AG09309 (cell line): ENCODE measurements around the gene CADPS.

Source experiments
- DNase-seq: peaks from one replicate; pipeline ENCODE4 v3.0.0-alpha.2; 2010; ENCODE audit warnings: low read depth
- H3K4me3 ChIP-seq: 2 replicates; pipeline ENCODE4 v1.5.1; 2011; ENCODE audit warnings: mild to moderate bottlenecking, low read depth, low read length, moderate library complexity; ENCODE audit not compliant: control insufficient read depth
- TF ChIP-seq, protein P1 (sequence below): IDR thresholded peaks from 2 replicates; pipeline ENCODE4 v1.5.1; 2011; ENCODE audit warnings: mild to moderate bottlenecking, low read depth, low read length, inconsistent platforms; ENCODE audit not compliant: insufficient read depth, control insufficient read depth; ENCODE audit errors: missing control alignments

The CADPS gene

DNA sequence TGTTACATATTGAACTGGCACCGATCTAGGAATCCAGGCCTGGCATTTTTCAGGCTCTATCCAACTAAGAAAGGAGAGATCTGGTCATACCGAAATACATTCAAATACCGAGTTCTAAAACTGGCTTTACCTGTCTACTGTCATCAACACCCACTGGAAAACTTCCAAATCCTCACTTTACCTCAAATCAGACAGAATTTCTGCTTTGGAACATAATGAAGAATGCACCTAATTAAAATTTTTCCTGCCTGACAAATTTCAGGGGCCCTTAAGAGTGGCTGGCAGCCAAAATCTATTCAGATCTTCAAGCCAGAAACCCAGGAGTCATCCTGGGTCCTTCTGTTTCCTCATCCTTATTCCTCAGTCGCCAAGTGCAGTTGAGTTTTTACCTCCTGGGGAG, 303.3 kb downstream of the CADPS start:
- TF ChIP-seq, protein P1, sequence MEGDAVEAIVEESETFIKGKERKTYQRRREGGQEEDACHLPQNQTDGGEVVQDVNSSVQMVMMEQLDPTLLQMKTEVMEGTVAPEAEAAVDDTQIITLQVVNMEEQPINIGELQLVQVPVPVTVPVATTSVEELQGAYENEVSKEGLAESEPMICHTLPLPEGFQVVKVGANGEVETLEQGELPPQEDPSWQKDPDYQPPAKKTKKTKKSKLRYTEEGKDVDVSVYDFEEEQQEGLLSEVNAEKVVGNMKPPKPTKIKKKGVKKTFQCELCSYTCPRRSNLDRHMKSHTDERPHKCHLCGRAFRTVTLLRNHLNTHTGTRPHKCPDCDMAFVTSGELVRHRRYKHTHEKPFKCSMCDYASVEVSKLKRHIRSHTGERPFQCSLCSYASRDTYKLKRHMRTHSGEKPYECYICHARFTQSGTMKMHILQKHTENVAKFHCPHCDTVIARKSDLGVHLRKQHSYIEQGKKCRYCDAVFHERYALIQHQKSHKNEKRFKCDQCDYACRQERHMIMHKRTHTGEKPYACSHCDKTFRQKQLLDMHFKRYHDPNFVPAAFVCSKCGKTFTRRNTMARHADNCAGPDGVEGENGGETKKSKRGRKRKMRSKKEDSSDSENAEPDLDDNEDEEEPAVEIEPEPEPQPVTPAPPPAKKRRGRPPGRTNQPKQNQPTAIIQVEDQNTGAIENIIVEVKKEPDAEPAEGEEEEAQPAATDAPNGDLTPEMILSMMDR: no peak
- H3K4me3 ChIP-seq: no peak overlapping the region
- no peak for DNase-seq

DNA sequence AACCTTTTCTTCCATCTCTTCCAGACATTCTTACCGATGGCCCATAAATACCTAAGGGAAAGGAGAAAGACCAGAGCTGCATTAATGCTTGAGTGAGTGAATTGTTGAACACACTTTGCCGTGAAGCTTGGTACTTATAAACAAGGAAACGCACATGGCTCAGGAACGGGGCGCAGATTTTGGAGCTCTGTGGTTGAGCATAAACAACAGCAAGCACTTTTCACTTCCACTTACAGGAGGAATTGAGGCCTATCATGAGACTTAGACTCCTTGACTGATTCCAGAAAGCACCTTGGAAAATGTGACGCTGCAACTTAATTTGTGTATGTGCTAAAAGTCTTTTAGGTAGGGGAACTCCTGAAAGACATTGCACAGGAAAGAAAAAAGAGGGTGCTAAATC, 304.3 kb downstream of the CADPS start:
- DNase-seq: no peak
- TF ChIP-seq, protein P1: no peak
- H3K4me3 ChIP-seq: no peak overlapping the region

DNA sequence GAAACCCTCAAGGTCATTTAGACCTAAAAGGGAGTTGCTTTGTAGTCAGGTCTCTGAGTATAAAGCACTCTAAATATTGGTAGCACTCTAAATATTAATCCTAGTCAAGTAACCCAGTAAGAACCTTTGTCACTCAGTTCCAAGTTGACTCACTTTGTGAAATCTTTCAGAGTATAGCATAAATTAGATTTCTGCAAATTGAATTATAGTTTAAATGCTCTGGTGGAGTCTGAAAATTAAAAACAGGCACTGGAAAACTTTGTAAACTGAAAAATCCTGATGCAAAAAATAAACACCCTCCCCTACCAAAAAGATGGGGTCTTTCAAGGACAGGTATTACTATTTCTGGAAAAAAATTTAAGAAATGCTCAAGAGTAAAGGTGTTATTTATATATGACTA, 305.6 kb downstream of the CADPS start:
- H3K4me3 ChIP-seq: no peak overlapping the region
- no peak for DNase-seq

DNA sequence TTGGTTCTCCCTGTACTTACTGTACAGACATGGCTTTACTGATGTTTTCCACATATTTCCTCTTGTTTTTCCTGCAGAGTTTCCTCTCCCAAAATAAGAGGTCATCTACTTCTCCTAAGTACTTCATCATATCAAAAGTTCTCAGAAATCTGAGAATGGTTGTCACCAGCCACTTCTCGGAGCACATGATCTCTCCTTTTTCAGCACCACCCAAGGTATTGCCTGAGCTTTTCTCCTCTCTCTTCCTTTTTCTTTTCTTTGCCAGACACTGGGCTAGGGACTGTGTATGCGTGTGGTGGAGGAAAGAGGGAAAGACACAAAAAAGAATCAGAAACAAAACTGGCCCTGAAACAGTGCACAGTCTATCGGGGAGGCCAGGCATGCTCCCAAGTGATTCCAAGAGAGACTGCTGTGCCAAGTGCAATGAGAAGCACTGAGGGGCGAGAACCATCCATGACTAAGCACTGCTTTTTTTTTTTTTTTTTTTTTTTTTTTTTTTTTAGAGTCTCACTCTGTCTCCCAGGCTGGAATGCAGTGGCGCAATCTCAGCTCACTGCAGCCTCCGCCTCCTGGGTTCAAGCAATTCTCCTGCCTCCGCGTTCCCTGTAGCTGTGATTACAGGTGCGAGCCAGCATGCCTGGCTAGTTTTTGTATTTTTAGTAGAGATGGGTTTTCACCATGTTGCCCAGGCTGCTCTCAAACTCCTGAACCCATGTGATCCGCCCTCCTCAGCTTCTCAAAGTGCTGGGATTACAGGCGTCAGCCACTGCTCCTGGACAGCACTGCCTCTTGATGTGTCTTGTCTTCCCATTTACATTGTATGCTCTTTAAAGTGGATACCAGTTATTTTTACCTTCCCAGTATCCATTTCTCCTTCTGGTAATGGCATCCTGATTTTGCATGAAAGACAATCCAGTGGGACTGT, 307.9 kb downstream of the CADPS start:
- TF ChIP-seq, protein P1: no peak
- no peak overlapping the region for H3K4me3 ChIP-seq
- peak; percentile 59 for DNase-seq

More for the DNA sequence above, 305.6 kb downstream of the CADPS start:
- TF ChIP-seq, protein P1: no peak

DNA sequence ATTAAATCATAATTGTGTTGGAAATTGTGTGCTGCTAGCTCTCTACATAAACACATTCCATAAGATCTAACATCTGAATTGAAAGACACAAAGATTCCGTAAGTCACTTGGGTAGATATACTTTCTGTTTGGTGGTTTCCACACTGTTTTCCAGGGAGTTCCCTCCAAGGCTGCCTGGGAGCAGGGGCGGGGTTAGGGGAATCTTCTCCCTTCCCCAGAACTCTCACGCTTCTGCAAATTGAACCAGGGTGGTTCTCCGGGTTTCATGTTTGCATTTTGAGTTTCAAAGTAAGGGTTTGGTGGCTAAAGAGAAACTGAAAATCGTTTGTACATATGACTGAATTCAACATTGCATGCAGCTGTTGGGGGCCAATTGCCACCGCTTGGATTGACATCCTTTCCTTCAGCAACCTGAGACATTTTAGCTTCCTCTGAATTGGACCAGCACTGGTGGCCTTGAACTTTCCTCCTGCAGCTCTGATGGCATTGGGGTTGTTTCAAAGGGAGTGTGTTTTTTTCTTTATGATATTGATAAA, 309.1 kb downstream of the CADPS start:
- H3K4me3 ChIP-seq: no peak overlapping the region
- TF ChIP-seq, protein P1: no peak
- DNase-seq: no peak

DNA sequence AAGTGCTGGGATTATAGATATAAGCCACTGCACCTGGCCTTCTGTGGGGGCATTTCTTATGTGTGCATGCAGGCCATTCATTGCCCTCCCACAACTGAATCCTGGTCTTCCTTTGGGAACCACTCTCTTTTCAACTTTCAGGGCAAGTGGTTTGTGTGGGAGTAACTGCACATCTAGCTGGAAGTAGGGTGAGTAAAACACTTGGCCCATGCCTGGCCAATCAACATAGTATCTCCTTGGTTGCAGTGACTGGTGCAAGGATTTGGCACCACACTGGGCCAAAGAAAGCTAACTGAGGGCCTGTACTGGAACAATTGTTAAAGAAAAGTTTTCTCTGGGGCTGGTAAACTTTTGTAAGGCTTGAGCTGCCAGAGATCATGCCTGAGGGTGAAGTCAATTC, 312.6 kb downstream of the CADPS start:
- DNase-seq: no peak
- TF ChIP-seq, protein P1: no peak
- no peak overlapping the region for H3K4me3 ChIP-seq
